ENCODE data around the gene CYP4B1.

GRCh38 chr1:46810596-46810995 is 11.8 kb downstream of the CYP4B1 start:
- no peak for TF ChIP-seq CTCF (IDR thresholded peaks at IDR 0.05)
- TF ChIP-seq POLR2A (IDR thresholded peaks at IDR 0.05) = no peak
- TF ChIP-seq EP300 (IDR thresholded peaks at IDR 0.05) = no peak

All from tibial nerve (tissue), 4 donors.